CD4-positive, alpha-beta T cell treated with Interleukin-21 for 1 hour (primary cell): ENCODE measurements around the gene GGACT.

Source experiments
- DNase-seq: peaks from one replicate; pipeline ENCODE4 v3.0.0-alpha.2; 2020

Gene GGACT

DNA sequence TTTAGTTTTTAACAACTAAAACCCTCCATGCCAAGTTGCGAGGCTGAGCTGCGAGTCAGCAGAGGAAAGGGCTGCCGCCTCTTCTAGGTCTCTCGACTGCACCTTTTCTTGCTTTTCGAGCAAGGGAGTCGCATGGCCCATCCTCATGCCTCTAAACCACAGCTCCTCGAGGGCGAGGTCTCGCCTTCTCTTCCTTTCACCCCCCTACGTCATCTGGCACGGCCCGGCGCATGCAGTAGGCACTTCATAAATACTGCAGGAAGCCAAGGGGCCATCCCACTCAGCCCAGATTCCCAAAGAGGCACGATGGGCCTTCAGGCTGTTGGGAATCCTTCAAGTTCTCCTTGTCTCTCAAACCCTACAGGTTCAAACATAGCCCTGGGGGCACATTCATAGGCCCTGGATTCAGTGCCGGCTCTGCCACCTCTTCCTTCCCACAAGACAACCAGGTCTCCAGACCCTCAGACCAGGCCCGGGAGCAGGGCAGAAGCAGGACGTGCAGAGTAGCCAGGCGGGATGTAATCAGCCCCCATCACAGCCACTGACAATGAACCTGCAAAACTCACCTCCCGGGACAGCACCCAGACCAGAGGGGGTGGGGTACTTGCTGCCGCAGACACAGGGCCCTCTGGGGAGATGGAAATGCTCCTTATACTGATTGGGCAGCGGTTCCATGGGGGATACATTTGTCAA is 41.7 kb downstream of the GGACT start:
- no peak for DNase-seq

DNA sequence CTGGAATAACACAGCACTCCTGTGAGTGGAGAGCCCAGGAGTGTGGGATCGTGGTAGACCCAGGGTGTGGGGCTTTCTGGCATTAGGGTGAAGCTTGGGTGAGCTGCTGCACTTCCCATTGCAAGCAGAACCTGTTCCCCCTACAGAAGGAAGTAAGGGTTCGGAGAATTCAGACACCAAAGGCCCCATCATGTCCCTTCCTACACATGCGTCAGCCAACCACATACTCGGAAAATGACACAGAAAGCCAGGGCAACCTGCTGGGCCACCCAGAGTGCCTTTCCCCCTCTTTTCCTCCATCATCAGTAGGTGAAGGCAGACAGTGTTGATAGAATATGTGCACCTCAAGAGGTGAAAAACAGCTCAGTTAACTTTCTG is 42.9 kb downstream of the GGACT start:
- DNase-seq = no peak

GRCh38 chr13:100544866-100545683 is 43.5 kb downstream of the GGACT start:
- no peak for DNase-seq

GRCh38 chr13:100543872-100544602 is 44.6 kb downstream of the GGACT start:
- DNase-seq = no peak

GRCh38 chr13:100542826-100543156 is 45.8 kb downstream of the GGACT start:
- peak; percentile 48 for DNase-seq

- no peak for DNase-seq
Measured at GRCh38 chr13:100541897-100542825, 46.4 kb downstream of the GGACT start.

- no peak for DNase-seq
Measured at GRCh38 chr13:100540621-100541020, 48.0 kb downstream of the GGACT start.

- no peak for DNase-seq
Measured at GRCh38 chr13:100537951-100538462, 50.6 kb downstream of the GGACT start.

DNA sequence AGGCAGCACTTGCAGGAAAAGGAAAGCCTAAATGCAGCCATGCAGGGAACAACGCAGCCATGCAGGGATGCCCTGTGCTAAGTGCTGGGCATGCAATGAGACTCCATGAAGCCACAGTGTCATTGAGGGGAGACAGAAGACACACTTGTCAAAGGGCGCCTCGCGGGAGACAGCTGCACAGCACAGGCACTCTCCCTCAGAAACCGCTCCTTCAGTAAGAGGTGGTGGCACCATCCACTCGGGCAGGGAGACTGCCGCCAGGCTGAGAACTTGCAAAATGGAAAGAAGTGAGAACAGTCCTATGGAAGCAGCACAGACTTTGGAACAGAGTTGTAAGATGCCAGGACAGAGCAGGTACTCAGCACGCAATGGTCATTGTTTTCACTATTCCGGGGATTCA is 51.1 kb downstream of the GGACT start:
- DNase-seq = no peak

DNA sequence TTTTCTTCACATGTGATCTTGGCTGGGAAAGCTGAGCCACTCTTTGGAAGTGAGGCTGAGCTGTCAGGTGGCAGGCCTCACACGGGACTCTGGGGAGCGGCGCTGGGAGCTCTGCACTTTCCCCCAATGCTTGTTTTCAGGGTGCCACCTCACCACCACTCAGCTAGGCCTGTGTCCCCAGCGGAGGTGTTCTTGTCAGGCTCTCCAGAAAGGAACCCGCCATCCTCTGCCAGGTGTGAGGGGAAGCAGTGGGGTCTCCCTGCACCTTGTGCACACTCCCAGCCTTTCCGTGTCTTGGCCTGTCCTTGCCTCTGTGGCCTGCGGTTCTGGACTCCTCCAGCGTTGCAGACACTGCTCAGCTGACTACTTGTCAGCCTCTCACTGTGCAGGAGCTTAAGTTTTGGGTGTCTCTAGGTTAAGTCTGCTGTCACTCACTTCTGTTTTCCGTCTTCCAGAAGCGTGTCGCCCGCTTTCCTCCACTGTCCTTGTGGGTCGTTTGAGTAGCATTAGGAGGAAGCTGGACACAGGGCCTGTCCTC is 51.9 kb downstream of the GGACT start:
- no peak for DNase-seq

- DNase-seq = no peak
Measured at GRCh38 chr13:100535426-100536135, 53.0 kb downstream of the GGACT start.

DNA sequence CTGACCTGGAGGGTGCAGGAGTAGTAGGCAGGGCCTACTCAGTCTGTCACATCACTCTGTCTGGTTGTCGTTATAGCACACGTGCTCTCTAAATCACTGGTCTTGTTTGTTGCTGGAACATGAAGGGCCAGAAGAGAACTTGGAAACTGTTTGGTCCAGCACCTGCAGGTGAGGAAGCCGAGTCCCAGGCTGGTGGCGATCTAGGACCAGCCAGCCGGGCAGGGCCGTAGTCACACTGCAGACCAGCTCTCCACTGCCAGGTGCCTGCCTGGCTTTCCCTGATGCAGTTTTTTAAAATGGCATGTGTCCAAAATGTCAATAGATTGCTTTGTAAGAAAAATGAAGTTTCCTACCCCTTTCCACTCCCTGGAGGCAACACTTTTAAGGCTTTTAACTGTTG is 53.7 kb downstream of the GGACT start:
- DNase-seq = no peak

- DNase-seq = no peak
Measured at GRCh38 chr13:100534147-100534843, 54.3 kb downstream of the GGACT start.

DNA sequence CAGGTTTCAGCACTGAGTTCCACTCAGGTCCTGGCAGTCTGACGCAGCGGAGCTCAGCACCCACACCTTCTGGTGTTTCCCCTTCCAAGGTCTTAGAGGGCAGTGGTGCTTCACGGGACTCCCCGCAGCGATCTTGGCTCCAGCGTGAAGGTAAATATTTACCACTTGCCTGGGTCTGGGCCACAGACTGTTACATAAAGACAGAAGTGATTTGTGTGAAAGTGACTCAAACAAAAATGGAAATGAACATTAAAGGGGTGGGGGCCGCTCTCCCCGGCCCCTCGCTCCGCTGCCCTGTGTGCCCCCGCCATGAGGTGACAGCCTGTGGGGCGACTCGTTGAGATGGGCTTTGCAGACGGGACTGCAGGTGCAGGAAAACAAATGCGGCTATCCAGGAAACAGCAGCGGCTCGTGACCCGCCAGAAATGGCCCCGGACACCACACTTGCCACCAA is 55.0 kb downstream of the GGACT start:
- no peak for DNase-seq

GRCh38 chr13:100532836-100533435 is 55.7 kb downstream of the GGACT start:
- DNase-seq = no peak

- DNase-seq = no peak
Measured at GRCh38 chr13:100532090-100532766, 56.4 kb downstream of the GGACT start.

- DNase-seq = no peak
Measured at GRCh38 chr13:100530671-100531213, 57.8 kb downstream of the GGACT start.

DNA sequence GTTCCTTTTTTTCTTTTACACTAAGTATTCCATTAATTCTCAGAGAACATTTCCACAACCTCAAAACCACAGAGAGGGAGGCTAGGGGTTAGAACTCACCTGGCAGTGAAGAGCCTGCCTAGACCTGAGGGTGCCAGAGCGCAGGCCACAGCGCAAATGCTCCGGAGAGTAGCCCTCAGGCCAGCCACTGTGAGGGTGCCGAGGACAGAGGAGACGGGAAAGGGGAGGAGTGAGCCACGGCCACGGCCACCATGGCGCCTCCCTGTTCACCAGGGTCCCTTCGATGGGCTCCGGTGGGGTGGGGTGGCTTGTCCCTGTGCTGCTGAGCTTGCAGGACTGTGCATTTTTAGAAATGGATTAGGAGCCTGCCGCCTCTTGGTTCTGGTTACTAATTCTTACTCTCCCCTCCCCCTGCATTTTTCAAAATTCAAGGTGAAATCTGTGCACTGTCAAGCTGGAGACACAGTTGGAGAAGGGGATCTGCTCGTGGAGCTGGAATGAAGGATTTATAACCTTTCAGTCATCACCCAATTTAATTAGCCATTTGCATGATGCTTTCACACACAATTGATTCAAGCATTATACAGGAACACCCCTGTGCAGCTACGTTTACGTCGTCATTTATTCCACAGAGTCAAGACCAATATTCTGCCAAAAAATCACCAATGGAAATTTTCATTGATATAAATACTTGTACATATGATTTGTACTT is 58.8 kb downstream of the GGACT start:
- no peak for DNase-seq

GRCh38 chr13:100528820-100529219 is 59.8 kb downstream of the GGACT start:
- no peak for DNase-seq
